NCI-H524 treated with DMSO at 0.1 percent for 48 hours (cell line): Measurements from ENCODE around the gene TEKTIP1.
"Not testable (repeated sequence)": the region's sequence is repeated elsewhere in the genome, so short reads cannot be mapped to it uniquely, and the experiment has no call there.

Experiments used
- DNase-seq: peaks from one replicate; lab custom pipeline; 2025; lab: John Stamatoyannopoulos, UW

Gene TEKTIP1

DNA sequence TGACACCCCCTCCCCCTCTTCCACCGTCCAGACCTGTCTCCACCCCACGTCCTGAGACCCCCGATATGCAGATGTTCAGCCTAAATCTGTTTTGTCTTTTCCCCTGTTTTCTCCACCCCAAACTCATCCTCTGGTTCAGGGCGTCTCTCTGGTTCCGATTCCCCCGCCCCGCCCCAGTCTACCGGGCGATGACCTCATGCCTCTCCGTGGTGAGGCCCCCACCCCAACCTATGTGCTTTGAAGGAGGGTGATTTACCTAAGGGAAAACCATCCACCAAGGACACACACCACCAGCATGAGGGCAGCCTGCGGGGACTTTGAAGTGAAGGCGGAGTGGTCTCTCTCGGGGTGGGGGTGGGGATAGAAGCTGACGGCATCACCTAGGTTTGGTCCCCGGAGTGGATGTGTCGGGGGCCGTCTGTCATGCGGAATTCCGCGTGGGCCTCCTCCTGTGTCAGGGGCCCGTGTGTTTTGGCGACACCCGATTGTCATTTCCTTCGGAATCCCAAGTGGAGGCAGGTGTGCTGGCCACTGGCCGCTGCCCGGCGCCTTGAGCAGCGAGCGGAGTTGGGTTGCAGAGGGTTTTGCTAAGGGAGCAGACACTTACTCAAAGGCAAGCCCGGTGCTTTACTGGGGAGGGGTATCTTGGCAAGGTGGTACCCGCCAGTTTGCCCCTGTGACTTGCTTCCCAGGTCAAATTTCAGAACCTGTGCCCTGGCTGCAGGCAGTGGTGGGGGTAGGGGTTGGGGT lies 31.4 kb upstream of the TEKTIP1 start:
- no peak for DNase-seq

DNA sequence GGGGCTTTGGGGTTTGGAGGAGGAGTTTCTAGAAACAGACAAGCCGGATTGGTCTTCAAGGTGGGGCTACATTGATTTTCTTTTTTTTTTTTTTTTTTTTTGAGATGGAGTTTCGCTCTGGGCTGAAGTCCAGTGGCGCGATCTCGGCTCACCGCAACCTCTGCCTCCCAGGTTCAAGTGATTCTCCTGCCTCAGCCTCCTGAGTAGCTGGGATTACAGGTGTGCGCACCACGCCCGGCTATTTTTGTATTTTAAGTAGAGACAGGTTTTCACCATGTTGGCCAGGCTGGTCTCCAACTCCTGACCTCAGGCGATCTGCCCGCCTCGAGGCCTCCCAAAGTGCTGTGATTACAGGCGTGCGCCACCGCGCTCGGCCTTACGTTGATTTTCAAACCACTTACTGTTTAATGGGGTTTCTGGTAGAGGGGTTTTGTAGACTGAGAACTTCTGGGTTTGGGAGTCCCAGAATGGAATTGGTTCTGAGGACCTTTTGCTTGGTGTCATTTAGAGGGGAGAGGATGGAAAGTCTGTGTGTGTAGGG lies 30.8 kb upstream of the TEKTIP1 start:
- DNase-seq = not testable (repeated sequence)

DNA sequence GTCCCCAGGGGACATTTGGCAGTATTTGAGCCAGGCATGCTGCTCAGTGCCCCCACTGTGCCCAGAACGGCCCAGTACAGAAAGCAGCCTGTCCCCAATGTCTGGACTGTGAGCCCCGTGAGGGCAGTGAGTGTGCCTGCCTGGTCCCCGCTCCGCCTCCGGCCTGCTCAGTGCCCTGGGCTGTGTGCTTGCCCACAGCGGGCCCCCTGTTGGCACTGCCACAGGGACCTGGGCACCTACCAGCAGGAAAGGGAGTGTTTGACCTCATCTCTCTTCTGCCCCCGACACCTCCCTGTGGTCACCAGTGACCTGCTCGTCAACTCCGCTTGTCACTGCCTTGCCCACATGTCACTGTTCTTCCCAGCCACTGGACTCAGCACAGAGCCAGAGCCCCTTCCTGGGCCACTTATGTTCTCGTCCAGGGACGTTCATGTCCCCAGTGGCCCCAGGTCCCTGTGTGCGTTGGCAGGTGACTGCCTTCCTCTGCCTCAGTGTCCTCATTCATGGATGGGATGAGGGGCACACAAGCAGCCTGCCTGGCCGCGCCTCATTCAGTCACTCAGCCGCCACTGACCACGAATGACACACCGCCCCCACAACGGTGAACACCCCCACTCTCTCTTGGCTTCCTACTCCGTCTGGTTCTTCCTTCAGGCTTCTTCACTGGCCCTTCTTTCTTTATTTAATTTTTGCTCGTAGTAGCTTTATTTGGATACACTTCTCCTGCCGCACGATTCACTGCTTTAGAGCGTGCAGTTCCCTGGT lies 30.0 kb upstream of the TEKTIP1 start:
- DNase-seq = no peak

- DNase-seq = no peak
Observed at GRCh38 chr19:3509566-3509989, 29.4 kb upstream of the TEKTIP1 start.

DNA sequence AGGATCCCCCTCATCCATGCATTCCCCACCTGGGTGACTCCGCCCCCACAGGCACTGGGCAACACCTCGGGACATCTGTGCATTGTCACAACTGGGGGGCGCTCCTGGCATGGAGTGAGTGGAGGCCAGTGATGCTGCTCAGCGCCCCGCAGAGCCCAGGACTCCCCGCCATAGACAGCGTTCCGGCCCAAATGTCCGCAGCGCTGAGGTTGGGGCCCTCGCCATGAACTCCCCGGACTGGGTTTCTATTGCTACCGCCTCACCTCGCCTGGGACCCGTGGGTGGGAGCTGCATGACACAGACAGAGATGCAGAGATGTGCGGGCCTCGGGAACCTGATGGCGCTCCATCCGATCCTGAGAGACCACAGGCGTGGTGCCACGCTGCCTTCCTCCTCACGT lies 28.2 kb upstream of the TEKTIP1 start:
- DNase-seq = no peak

- DNase-seq = no peak
Observed at GRCh38 chr19:3511506-3512251, 27.3 kb upstream of the TEKTIP1 start.

DNA sequence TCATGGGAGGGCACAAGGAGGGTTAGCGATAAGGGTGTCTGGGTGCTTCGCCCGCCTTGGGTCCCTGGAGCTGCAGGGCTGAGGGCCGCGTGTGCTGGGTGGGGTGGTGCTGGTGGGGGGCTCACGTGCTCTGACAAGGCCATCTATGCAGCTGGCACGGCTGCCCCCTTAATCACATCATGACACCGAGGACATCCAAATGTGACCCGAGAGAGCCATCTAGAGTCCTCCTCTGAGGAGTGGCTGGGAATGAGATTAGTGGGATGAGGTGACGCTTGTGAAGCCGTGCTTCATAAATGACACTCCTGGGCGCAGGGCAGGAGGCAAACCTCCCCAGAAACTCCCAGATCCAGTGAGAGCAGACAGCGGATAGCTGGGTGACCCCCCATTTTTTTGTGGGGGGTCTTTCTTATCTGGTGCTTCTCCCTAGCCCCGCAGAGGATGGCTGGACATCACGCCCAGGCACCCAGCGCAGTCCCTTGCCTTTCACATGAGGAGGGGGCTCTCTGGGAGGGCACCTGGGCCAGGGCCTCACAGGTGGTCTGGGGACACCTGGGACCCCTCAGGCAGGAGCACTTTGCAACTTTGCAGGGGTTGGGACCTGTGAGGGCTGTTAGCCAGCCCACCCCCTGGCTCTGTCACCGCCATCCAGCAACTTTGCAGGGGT lies 26.3 kb upstream of the TEKTIP1 start:
- DNase-seq = no peak

- no peak for DNase-seq
Observed at GRCh38 chr19:3513229-3514140, 25.5 kb upstream of the TEKTIP1 start.

DNA sequence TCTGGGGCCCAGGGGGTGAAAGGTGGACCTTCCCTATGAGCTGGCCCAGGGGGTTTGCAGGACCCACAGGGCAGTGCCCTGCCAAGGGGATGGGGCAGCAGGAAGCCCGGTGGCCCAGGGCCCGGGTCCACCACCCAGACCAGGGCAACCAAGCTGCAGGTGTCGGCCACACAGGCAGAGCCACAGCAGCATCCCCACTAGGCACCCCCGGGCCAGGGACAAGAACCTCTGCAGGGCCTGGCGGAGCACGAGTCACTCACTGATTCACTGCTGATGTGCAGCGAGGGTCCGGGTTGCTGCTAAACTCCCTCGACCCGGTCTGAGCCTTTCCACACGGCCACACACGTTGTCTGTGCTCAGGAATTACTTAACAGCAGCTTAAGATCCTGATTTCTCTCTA lies 24.0 kb upstream of the TEKTIP1 start:
- DNase-seq = no peak

GRCh38 chr19:3515891-3516422 lies 23.0 kb upstream of the TEKTIP1 start:
- DNase-seq = no peak

- no peak for DNase-seq
Observed at GRCh38 chr19:3516675-3517207, 22.2 kb upstream of the TEKTIP1 start.

DNA sequence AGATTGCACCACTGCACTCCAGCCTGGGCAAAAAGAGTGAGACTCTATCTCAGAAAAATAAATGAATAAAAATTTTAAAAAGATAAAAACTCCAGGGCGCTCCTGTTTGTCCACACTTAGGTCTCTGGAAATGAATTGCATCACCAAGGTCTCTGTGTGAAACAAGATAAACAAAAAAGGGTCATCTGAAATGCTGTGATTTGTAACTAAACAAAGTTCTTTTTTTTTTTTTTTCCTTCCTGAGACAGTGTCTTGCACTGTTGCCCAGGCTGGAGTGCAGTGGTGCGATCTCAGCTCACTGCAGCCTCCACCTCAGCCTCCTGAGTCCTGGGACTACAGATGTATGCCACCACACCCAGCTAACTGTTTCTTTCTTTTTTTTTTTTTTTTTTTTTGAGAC lies 21.3 kb upstream of the TEKTIP1 start:
- no peak for DNase-seq

- DNase-seq = no peak
Observed at GRCh38 chr19:3518255-3518654, 20.7 kb upstream of the TEKTIP1 start.

- no peak for DNase-seq
Observed at GRCh38 chr19:3518659-3519058, 20.3 kb upstream of the TEKTIP1 start.

- DNase-seq = no peak
Observed at GRCh38 chr19:3519126-3519525, 19.8 kb upstream of the TEKTIP1 start.

DNA sequence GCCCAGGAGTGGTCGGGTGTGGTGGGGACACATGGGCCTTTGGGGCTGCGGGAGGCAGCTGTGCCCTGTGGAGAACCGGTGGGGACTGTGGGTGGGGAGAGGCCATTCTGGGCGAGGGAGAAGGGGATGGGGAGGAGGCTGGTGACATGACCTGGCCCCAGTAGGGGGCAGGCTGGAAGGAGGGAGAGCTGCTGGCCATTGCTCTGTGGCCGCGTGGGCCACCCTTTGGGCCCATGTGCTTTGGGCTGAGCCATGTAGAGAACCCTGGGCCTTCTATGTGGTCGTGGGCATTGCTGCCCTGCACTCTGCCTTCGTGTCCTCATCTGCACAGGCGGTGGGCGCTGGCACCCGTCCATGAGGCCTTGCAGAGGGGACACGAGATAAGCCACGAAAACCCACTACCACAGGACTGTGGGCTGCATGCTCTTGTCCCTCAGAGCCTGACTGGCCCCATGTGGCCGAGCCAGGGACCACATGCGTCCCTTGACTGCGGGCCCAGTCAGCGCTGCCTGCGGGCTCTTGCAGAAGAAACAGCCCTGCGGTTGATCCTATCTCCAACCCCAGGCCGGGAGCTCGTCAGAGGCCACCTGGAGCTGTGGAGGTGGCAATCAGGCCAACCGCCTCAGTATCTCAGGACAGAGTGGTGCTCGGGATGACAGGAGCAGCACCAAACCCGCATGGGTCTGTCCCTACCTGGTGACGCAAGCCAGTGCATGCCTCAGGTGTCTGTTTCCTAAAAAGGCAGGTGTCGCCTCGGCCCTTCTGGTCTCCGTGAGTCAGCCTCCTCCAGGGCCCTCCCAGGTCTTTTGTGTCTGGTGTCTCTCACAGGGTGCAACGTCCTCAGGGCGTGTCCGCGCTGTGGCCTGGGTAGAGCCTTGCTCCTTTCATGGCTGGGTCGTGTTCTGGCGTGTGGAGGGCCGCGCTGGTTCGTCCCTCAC lies 18.5 kb upstream of the TEKTIP1 start:
- DNase-seq = no peak

DNA sequence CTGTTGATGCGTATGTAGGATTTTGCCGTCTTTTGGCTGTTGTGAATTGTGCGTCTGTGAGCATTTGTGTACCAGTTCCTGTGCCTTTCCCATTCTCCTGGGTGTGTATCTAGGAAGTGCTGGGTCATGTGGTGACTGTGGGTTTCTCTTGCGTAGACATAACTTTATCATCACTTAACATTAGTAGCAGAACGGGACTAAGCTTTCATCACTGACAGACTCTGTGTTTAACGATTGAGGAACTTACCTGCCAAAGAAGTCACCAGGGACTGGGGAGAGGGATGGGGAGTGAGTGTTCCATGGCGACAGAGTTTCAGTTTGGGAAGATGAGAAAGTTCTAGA lies 17.9 kb upstream of the TEKTIP1 start:
- DNase-seq = no peak

GRCh38 chr19:3522421-3523360 lies 16.3 kb upstream of the TEKTIP1 start:
- DNase-seq = no peak
